GM12873 (cell line): ENCODE measurements around the gene HAAO.
A peak's percentile ranks its signal among the peaks of the same experiment; 100 is the strongest.

Experiments used
- TF ChIP-seq, protein P1 (sequence below): IDR thresholded peaks from 2 replicates; pipeline ENCODE4 v1.5.1; 2012; ENCODE audit warnings: low read depth, mild to moderate bottlenecking, moderate library complexity, low read length, control low read depth; ENCODE audit not compliant: insufficient read depth; ENCODE audit errors: missing control alignments

The HAAO gene

DNA sequence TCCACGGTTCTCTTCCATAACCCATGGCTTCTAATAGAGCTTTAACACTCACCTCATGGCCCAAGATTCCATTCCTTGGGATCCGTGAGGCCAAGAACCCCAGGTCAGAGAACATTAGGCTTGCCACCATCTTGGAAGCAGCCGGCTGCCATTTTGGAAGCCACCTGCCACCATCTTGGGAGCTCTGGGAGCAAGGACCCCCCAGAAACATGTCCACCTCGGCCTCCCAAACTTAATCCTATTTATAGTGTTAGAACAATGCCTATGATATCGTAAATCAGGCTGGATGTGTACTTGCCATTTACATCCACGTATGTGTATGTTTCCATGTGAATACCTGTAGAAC lies 39.9 kb upstream of the HAAO start:
- TF ChIP-seq, protein P1, sequence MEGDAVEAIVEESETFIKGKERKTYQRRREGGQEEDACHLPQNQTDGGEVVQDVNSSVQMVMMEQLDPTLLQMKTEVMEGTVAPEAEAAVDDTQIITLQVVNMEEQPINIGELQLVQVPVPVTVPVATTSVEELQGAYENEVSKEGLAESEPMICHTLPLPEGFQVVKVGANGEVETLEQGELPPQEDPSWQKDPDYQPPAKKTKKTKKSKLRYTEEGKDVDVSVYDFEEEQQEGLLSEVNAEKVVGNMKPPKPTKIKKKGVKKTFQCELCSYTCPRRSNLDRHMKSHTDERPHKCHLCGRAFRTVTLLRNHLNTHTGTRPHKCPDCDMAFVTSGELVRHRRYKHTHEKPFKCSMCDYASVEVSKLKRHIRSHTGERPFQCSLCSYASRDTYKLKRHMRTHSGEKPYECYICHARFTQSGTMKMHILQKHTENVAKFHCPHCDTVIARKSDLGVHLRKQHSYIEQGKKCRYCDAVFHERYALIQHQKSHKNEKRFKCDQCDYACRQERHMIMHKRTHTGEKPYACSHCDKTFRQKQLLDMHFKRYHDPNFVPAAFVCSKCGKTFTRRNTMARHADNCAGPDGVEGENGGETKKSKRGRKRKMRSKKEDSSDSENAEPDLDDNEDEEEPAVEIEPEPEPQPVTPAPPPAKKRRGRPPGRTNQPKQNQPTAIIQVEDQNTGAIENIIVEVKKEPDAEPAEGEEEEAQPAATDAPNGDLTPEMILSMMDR, result no peak

DNA sequence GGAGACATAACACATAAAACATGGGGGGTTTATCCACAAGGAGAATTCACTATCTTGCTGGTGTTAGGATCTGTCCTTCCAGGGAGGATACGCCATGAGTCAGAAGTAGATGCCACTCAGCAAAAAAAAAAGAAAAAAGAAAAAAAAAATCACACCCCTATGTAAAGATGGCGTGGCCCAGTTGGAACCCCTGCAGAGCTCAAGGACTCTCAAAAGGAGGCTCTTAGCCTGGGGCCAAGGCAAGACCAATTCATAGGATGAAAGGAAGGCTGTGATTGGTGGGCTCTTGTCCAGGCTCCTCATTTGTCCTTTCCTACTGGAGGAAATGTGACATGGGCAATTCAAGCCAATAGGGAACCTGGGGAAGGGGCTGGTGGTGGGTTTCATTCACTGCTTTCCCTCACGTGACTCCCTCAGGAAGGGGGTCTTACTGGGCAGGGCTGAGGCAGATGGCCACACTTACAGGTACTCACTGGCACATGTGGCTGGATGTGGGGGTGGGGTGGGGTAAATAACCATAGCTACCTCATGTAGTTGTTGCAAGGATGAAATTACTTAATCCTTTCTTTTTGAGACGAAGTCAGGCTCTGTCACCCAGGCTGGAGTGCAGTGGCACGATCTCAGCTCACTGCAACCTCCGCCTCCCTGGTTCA lies 38.7 kb upstream of the HAAO start:
- TF ChIP-seq, protein P1, result no peak

DNA sequence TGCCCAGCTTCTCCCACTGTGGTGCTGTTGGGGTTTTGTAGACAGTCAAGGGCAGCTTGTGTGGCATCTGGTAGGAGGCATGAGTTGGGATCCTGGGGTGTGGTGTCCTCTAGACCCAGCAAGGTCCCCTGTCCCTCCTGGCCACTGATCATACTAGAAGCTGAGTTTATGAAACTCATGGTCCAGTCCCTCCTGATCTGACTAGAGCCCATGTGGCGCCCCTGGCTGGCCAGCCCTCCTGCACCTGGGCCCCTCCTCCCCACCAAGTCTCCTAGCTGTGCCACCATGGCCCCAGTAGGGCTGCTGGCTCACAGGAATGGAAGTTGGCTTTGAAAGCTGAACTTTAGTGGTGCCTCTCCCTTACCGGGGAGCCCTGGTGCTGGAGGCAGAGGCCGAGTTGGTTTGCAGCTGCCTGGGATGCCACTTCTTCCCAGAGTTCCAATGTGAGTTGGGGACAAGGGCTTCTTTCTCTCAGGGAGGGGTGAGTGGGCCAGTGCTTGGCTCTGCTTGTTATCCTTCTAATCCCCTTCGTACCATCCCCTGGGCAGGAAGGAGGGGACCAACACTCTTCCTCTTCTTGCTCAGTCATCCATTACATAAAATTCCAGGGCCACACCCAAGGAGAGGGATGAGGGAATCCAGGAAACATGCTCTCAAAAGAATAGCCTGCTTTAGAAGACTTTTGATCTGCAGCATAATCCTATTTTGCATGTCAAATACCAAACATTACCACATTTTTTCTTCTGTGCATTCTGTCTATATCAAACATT lies 37.5 kb upstream of the HAAO start:
- TF ChIP-seq, protein P1, result no peak

DNA sequence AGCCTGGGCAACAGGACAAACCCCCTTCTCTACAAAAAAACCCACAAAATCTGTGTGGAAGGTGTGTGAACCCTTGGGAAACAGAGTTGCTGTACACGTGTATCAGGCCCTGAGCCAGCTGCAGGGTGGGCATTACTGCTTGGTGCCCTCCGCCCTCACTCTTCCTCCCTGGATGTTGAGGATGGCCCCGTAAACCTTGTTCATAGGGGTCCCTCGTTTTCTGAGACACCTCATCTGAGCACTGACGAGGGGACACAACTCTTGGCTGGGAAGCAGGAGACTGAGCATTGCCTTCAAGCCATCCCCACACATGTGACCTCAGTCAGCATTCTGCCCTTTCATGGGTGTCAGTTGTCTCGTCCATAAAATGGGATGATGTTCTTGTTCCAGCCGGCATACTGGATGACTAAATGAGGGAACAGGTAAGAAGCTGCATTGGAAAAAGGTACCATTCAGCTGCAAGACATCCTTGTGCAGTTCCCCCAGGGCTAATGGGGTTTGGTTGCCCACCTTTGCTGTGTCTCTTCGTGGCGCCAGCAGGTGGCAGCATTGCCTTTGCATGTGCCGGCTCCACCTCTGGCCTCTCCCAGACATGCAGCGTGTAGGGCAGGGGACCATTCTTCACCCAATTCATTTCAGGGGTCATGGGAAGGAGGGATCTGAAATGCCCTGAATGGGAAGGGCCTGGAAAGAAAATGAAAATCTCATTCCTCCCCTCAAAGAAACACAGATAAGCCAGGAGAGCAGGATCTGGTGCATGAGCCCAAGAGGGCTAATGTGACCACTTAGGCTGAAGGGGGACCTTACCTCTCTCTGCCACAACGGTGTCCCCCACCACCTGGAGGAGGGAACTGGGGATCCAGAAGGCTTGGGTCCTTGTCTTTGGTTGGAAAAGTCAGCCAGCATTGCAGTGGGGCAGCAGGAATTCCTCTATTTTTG lies 36.4 kb upstream of the HAAO start:
- TF ChIP-seq, protein P1, result peak; percentile 97

DNA sequence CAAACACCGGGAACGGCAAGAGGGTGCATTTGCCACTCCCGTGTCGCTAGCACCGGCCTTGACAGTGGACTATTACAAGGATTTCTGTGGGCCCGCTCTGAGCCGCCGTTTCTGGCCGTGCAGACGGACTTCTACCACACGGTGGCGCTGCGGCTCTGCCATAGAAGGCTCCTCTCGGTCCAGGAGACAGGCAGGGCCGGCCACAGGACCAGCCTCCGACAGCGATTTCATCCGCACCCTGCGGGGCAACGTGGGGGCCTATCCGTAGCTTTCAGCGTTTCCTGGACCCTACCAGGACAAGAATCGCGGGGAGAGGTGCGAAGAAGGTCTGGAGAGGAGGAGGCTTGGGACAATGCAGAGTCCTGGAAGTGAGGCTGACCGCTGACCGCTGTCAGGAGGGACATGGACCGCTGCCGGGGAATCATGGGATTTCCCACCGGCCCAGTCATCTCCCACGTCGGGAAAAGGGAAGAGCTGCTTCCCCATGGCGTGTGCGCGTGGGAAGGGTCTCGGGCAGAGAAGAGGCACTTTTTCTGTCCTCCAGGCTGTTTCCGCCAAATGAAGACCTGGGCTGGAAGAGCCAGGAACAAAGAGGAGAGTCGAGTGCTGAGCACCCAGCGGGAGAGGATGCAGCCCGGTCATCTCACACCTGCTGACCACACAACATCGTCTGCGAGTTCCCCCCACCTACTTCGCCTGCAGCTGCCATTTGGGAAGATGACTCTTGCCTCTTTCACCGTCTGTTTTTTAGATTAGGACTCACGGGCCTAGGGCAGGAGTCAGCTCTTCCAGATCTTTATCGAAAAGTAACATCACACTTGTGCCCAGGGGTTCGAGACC lies 35.5 kb upstream of the HAAO start:
- TF ChIP-seq, protein P1, result peak; percentile 94

DNA sequence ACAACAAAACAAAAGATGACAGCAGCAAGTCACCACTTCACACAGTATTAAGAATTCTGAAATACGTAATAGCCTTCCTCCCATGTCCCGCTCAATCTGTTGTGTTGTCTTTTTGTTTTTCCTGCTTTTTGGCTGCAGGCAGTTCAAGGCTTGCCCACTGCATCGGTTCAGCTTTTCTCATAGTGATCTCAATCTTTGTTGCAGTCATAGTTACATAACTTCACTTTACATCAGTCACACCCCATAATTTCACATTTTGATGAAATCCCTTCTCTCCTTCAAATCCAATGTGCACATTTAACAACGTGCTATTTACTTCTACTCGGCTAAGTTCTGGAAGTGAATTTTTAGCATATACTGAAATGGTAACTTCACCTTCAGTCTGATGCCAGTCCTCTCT lies 33.8 kb upstream of the HAAO start:
- TF ChIP-seq, protein P1, result no peak
